Muscle layer of colon (tissue), 2 donors: ENCODE measurements around the gene PTPN6.

Experiments
- H3K27ac ChIP-seq: one replicate; pipeline ENCODE4 v1.7.0; 2013; ENCODE audit warnings: low read depth, mild to moderate bottlenecking, low read length, moderate library complexity
- H3K27me3 ChIP-seq, 2 donors: one replicate each; pipeline ENCODE4 v1.7.0; 2013; ENCODE audit warnings: low read length in 2 of 2, mild to moderate bottlenecking in 2 of 2; ENCODE audit not compliant: insufficient read depth in 2 of 2, control insufficient read depth in 1 of 2
- H3K36me3 ChIP-seq: one replicate; pipeline ENCODE4 v1.7.0; 2013; ENCODE audit warnings: mild to moderate bottlenecking, low read length; ENCODE audit not compliant: insufficient read depth
- H3K4me1 ChIP-seq: one replicate; pipeline ENCODE4 v1.7.0; 2013; ENCODE audit warnings: mild to moderate bottlenecking, low read length; ENCODE audit not compliant: insufficient read depth
- H3K4me3 ChIP-seq, 2 donors: one replicate each; pipeline ENCODE4 v1.7.0; 2013; ENCODE audit warnings: low read length in 2 of 2, low read depth in 1 of 2, mild to moderate bottlenecking in 1 of 2, moderate library complexity in 1 of 2
- H3K9ac ChIP-seq: one replicate; pipeline ENCODE4 v1.7.0; 2013; ENCODE audit warnings: low read length
- H3K9me3 ChIP-seq: one replicate; pipeline ENCODE4 v1.7.0; 2013; ENCODE audit warnings: mild to moderate bottlenecking, low read length
- donor health status: abdominal sarcoma.
- donor health status: Adenocarcinoma of cecum.

The PTPN6 gene

GRCh38 chr12:6914947-6915788, 36.0 kb upstream of the PTPN6 start:
- H3K27ac ChIP-seq = peak overlapping the region; percentile 87
- no peaks in the 10 kb centered on the region for H3K27me3 ChIP-seq
- peaks cover 4% of the 10 kb centered on the region for H3K36me3 ChIP-seq
- H3K4me1 ChIP-seq = peaks cover 11% of the 10 kb centered on the region
- peak overlapping the region; percentile 49 for H3K9ac ChIP-seq
- H3K9me3 ChIP-seq = no peaks in the 10 kb centered on the region
- H3K4me3 ChIP-seq = peak overlapping the region; percentile 68 to 81

GRCh38 chr12:6915789-6916285, 35.3 kb upstream of the PTPN6 start:
- peak overlapping the region; percentile 87 for H3K27ac ChIP-seq
- H3K4me3 ChIP-seq = peak overlapping the region in 1 of 2 donors; percentile 68
- peaks cover 4% of the 10 kb centered on the region for H3K36me3 ChIP-seq
- no peak overlapping the region for H3K9ac ChIP-seq
- H3K9me3 ChIP-seq = no peaks in the 10 kb centered on the region
- no peaks in the 10 kb centered on the region for H3K27me3 ChIP-seq
- peaks cover 11% of the 10 kb centered on the region for H3K4me1 ChIP-seq

- Histone ChIP-seq H3K9me3 (no peaks in the 10 kb centered on the region), H3K9ac (no peak overlapping the region), H3K4me3 (no peak overlapping the region), H3K36me3 (peaks cover 4% of the 10 kb centered on the region), H3K27me3 (no peaks in the 10 kb centered on the region), H3K27ac (no peak overlapping the region), H3K4me1 (peaks cover 11% of the 10 kb centered on the region)
Measured at GRCh38 chr12:6916426-6917200, 34.5 kb upstream of the PTPN6 start.

GRCh38 chr12:6917491-6918231, 33.5 kb upstream of the PTPN6 start:
- no peaks in the 10 kb centered on the region for H3K27me3 ChIP-seq
- peaks cover 11% of the 10 kb centered on the region for H3K4me1 ChIP-seq
- no peak overlapping the region for H3K4me3 ChIP-seq
- H3K27ac ChIP-seq = no peak overlapping the region
- no peak overlapping the region for H3K9ac ChIP-seq
- peaks cover 4% of the 10 kb centered on the region for H3K36me3 ChIP-seq
- no peaks in the 10 kb centered on the region for H3K9me3 ChIP-seq

DNA sequence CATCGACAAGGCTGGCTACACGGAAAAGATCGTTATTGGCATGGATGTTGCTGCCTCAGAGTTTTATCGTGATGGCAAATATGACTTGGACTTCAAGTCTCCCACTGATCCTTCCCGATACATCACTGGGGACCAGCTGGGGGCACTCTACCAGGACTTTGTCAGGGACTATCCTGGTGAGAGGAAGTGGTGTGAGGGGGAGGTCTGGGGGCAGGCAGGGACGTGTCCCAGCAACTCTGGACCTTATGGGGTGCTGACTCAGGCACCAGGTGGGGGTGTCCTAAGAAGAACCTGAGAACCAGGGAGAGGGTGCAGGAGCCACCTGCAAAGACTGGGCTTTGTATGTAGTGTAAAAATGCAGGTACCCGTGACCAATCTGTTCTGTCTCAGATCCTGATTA, 31.6 kb upstream of the PTPN6 start:
- no peaks in the 10 kb centered on the region for H3K27me3 ChIP-seq
- H3K27ac ChIP-seq = no peak overlapping the region
- no peak overlapping the region for H3K9ac ChIP-seq
- H3K4me3 ChIP-seq = no peak overlapping the region
- H3K4me1 ChIP-seq = peaks cover 16% of the 10 kb centered on the region
- H3K9me3 ChIP-seq = no peaks in the 10 kb centered on the region
- peaks cover 4% of the 10 kb centered on the region for H3K36me3 ChIP-seq

- Histone ChIP-seq H3K27me3 (no peaks in the 10 kb centered on the region), H3K36me3 (peaks cover 2% of the 10 kb centered on the region), H3K27ac (no peak overlapping the region), H3K4me1 (peaks cover 29% of the 10 kb centered on the region), H3K9me3 (no peaks in the 10 kb centered on the region), H3K4me3 (no peak overlapping the region), H3K9ac (no peak overlapping the region)
Measured at GRCh38 chr12:6921539-6921938, 29.6 kb upstream of the PTPN6 start.

DNA sequence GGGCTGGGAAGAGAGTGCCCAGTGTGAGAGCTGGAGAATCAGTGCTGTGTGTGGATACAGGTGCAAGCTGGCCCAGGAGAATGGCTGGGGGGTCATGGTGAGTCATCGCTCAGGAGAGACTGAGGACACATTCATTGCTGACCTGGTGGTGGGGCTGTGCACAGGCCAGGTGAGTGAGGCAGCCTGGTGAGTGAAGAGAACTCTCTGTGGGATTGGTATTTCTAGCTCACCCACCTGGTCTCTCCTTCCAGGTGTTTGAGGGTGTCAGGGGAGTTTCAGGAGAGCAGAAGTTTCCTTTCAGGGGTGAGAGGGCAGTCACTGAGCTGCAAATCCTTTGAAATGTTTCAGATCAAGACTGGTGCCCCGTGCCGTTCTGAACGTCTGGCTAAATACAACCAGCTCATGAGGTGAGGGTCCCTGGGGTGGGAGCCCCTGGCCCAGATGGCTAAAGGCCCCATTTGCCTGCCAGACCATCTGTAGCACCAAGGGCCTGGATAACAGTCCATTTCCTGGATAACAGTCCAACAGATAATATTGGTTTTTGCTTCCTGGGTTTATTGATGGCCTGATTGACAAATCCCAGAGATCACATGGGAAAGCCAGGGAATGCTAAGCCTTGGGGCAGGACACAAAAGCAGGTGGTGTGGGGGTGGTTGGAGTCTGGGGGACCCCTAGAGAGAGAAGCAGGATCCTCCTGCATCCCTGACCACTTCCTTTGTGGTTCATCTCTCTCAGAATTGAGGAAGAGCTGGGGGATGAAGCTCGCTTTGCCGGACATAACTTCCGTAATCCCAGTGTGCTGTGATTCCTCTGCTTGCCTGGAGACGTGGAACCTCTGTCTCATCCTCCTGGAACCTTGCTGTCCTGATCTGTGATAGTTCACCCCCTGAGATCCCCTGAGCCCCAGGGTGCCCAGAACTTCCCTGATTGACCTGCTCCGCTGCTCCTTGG, 28.9 kb upstream of the PTPN6 start:
- Histone ChIP-seq H3K4me1 (peaks cover 29% of the 10 kb centered on the region), H3K27me3 (no peaks in the 10 kb centered on the region), H3K27ac (no peak overlapping the region), H3K36me3 (no peaks in the 10 kb centered on the region), H3K9me3 (no peaks in the 10 kb centered on the region), H3K4me3 (no peak overlapping the region), H3K9ac (no peak overlapping the region)

GRCh38 chr12:6923003-6923732, 28.0 kb upstream of the PTPN6 start:
- Histone ChIP-seq H3K27me3 (no peaks in the 10 kb centered on the region), H3K4me3 (no peak overlapping the region), H3K36me3 (no peaks in the 10 kb centered on the region), H3K9me3 (no peaks in the 10 kb centered on the region), H3K27ac (no peak overlapping the region), H3K9ac (no peak overlapping the region), H3K4me1 (peaks cover 29% of the 10 kb centered on the region)

GRCh38 chr12:6923851-6924250, 27.3 kb upstream of the PTPN6 start:
- H3K36me3 ChIP-seq = no peaks in the 10 kb centered on the region
- H3K4me3 ChIP-seq = peak overlapping the region in 1 of 2 donors; percentile 67
- H3K27ac ChIP-seq = peak overlapping the region; percentile 94
- H3K27me3 ChIP-seq = no peaks in the 10 kb centered on the region
- peaks cover 29% of the 10 kb centered on the region for H3K4me1 ChIP-seq
- no peaks in the 10 kb centered on the region for H3K9me3 ChIP-seq
- peak overlapping the region; percentile 96 for H3K9ac ChIP-seq

- H3K36me3 ChIP-seq = peaks cover 5% of the 10 kb centered on the region
- no peaks in the 10 kb centered on the region for H3K9me3 ChIP-seq
- peaks cover 40% of the 10 kb centered on the region for H3K4me1 ChIP-seq
- H3K4me3 ChIP-seq = peak overlapping the region; percentile 6 to 67
- peak overlapping the region; percentile 94 for H3K27ac ChIP-seq
- peak overlapping the region; percentile 96 for H3K9ac ChIP-seq
- H3K27me3 ChIP-seq = no peaks in the 10 kb centered on the region
Measured at GRCh38 chr12:6925239-6925539, 26.0 kb upstream of the PTPN6 start.
